Stimulated activated CD4-positive, alpha-beta T cell treated with anti-CD3 and anti-CD28 coated beads, Interleukin-15, amount 100 ng/mL, for 24 hours (primary cell): ENCODE data around the gene HELZ2.

ENCODE experiments used
- DNase-seq: peaks from one replicate; pipeline ENCODE4 v3.0.0-alpha.2; 2020

HELZ2 gene

GRCh38 chr20:63548542-63548941 is 25.5 kb downstream of the HELZ2 start:
- no peak for DNase-seq

GRCh38 chr20:63547725-63548480 is 26.1 kb downstream of the HELZ2 start, which contains the start of gene SRMS:
Gene SRMS (minus strand): TSS chr20:63547749. CDS start chr20:63547463, 286 bp downstream.
- no peak for DNase-seq

- no peak for DNase-seq
Observed at GRCh38 chr20:63546956-63547724, 26.9 kb downstream of the HELZ2 start.

DNA sequence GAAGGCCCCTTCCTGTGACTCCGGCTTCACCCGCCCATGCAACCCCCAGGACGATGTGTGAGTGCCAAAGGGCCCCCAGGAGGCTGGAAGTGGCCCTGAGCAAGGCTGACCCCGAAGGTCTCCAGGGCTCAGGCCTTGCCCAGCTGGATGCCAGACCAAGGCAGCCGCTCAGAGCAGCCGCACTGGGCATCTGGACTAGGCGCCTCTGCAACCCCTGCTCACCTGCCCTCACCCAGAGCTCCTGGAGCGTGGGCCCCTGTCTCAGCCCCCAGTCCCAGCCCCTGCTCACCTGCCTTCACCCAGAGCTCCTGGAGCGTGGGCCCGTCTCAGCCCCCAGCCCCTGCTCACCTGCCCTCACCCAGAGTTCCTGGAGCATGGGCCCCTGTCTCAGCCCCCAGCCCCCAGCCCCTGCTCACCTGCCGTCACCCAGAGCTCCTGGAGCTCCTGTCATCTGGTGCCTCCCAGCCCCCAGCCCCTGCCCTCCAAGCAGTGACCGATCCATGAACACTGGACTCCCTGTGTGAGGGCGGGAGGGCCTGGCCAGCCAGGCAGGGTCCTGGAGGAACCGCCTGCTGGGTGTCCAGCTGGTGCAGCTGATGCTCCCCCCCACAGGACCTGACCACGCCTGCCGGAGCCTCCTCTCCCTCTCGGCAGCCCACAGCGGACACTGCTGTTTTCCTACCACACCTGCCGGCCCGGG is 27.6 kb downstream of the HELZ2 start:
- no peak for DNase-seq

- no peak for DNase-seq
Observed at GRCh38 chr20:63545814-63546213, 28.2 kb downstream of the HELZ2 start.

GRCh38 chr20:63544958-63545516 is 29.0 kb downstream of the HELZ2 start:
- no peak for DNase-seq

DNA sequence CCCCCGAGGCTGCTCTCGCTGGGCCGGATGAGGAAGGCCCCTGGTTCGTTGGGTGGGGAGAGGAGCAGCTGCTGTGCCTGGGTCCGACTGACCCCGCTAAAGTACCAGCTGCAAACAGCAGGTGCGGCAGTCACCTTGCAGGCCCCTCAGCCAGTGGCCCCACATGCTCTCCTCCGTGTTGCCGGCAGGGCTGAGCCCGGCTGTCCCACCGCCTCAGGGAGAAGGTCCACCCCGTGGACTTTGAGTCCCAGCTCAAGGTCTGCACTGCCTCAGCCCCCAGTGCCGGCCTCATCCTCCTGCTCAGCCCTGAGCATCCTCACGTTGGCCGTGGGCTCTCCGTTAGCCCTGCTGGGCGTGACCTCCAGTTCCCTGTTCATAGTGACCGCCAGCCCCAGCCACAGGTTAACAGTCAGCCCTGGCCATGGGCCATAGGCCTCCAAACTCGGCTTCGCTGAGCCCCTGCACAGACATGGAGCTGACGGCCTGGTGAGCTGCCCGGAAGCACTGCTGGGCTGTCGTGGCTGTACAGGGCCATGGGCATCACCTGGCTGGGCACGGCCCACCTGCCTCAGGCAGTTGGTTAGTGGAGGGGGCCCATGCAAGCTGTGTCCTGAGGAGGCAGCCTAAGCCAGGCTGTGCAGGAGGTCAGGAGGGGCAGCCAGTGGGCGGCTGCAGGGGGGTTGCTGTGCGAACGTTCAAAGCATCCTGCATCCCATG is 29.6 kb downstream of the HELZ2 start:
- no peak for DNase-seq

DNA sequence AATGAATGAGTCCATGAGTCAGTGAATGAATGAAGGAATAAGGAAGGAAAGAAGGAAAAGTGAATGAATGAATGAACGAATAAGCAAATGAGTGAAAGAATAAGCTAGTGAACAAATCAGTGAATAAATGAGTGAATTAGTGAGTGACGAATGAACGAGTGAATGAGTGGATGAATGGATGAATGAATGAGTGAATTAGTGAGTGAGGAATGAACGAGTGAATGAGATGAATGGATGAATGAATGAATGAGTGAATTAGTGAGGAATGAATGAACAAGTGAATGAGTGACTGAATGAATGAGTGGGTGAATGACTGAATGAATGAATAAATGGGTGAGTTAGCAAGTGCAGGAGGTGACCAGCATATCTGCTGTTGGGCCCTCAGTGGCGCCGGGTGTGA is 30.3 kb downstream of the HELZ2 start:
- DNase-seq = no peak

DNA sequence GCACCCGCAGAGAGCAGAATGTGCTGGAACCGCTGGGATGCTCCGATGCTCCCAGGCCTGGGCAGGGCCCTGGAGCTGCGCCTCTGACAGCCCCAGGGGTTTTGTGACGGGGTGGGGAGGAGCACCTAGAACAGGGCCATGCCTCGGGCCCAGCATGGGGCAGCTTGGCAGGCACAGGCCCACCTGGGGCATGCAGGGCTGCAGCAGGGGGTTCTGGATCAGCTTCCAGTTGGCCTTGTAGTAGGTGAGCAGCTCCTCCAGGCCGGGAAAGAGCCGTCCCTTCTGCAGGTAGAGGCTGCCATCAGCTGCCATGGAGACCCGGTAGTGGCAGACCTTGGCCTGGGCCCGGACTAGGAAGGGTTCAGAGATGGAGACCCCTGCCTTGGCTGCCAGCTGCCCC is 30.9 kb downstream of the HELZ2 start:
- no peak for DNase-seq

DNA sequence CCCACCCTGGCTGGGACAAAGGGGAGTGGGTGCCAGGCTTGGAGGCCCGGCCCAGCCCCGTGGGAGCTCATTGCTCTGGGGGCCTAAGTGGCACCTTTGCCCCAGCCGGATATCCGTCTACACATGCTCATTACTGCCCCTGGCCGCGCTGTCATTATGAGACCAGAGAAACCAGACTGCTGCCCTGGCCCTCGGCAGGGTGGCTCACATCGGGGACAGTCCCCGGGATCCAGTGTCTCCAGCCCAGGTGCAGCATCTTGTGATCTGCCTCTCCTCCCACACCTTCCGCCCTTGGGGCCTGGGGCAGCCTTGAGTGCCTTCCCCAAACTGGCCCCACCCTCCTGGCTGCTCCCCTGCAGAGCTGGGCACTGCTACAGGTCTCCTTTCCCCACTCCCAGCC is 31.3 kb downstream of the HELZ2 start:
- no peak for DNase-seq

- DNase-seq = no peak
Observed at GRCh38 chr20:63542031-63542559, 31.9 kb downstream of the HELZ2 start.

- DNase-seq = no peak
Observed at GRCh38 chr20:63541371-63541770, 32.7 kb downstream of the HELZ2 start.

GRCh38 chr20:63540417-63541186 is 33.4 kb downstream of the HELZ2 start:
- no peak for DNase-seq

- DNase-seq = no peak
Observed at GRCh38 chr20:63539441-63540370, 34.3 kb downstream of the HELZ2 start.

DNA sequence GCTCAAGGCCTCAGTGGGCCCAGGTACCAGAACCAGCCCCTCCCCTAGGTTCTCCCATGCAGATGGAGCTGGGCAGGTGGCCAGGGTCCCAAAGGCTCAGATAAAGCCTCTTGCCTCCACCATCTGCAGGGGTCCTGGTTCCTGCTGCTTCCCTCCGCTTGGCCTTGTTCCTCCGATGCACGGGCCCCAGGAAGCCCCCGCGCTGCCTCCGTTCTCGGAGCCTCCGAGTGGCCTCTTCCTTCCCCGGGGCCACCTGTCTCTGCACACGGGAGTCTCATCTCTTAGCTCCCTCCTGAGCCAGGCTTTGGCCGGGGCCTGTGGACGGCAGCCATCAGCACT is 35.0 kb downstream of the HELZ2 start:
- no peak for DNase-seq

DNA sequence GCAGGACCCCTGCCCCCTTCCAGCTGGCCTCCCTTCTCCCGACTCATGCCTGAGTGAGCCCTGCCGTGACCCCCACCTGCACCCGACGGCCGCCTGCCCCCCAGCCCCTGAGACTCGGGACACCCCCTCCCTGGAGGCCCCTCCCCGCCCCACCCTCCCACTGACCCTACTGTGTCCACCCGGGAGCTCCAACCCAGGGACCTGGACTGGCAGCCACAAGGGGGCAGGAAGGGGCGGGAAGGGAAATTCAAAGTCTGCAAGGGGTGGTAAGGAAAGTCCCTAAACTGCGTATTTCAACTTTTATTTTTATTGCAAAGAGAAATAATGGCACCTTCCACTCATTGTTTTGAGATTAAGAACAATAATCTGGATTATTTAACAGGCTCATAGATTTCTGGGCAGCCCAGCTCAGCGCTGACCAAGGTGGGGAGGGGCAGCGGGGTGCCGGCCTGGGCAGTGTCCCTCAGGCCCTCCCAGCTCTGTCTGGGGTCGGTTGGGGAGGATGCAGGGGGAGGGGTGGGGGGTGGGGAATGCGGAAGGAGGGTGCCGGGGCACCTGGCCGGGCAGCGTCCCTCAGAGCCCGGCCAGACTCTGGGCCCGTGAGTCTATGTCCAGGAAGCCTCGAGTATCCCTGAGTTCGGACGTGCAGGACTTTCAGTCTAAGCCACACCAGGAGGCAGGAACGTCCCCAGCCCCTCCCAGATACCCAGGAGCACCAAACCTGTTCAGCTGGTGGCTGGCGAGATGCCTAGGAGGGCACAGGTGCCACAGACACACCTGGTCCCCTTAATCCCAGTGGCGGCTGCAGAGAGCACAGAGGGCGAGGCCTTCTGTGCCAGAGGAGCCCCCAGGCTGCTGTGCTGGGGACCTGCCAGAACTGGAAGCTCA is 35.6 kb downstream of the HELZ2 start:
- DNase-seq = no peak

GRCh38 chr20:63537525-63538203 is 36.4 kb downstream of the HELZ2 start:
- peak; percentile 97 for DNase-seq

GRCh38 chr20:63536997-63537524 is 37.0 kb downstream of the HELZ2 start, which contains the start of gene PTK6:
Gene PTK6 (minus strand): TSS chr20:63537376. CDS start chr20:63537314, 62 bp downstream.
- peak; percentile 69 for DNase-seq
